ENCODE results near the gene METTL23.

DNA sequence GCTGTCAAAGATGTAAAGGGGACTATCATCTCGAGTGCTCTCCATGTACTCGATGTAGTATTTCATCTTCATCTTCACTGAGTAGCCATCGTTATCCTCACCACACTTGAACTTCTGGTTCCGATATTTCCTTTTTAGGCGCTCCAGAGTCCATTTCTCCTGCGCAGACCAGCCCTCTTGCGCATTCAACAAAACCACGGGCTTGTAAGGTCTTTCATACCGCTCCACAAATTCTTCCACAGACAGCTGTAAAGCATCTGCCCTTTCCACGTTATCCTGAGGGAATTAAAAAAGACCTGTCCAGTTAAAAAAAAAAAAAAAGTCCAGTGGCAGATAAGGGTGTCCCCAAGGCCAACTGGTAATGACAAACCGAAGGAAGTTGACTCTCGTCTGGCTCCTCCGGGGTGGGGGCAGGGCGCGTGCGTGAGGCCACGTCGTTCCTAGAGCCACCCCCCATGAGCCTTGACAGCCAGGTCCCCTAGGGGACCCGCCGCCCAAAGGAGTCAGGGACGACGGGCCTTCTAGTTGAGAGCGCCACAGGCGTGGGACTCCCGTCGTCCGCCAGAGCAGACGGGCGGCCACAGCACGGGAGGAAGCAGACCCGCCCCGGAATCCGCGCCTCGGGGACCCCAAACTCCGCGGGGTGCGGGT is 934 bp upstream of the METTL23 start:
- TF ChIP-seq, protein P1, sequence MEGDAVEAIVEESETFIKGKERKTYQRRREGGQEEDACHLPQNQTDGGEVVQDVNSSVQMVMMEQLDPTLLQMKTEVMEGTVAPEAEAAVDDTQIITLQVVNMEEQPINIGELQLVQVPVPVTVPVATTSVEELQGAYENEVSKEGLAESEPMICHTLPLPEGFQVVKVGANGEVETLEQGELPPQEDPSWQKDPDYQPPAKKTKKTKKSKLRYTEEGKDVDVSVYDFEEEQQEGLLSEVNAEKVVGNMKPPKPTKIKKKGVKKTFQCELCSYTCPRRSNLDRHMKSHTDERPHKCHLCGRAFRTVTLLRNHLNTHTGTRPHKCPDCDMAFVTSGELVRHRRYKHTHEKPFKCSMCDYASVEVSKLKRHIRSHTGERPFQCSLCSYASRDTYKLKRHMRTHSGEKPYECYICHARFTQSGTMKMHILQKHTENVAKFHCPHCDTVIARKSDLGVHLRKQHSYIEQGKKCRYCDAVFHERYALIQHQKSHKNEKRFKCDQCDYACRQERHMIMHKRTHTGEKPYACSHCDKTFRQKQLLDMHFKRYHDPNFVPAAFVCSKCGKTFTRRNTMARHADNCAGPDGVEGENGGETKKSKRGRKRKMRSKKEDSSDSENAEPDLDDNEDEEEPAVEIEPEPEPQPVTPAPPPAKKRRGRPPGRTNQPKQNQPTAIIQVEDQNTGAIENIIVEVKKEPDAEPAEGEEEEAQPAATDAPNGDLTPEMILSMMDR (IDR thresholded peaks at IDR 0.05) = no peak
- TF ChIP-seq ZFX (IDR thresholded peaks at IDR 0.05; ENCODE audit: borderline replicate concordance) = no peak
